Endothelial cell of umbilical vein (primary cell): Measurements from ENCODE around the gene CA5A. TPM values are rescaled to one million over a fixed set of nuclear protein-coding genes. Genes with fewer than 3 reads are reported as not detected.
"Not testable (repeated sequence)": the region's sequence is repeated elsewhere in the genome, so short reads cannot be mapped to it uniquely, and the experiment has no call there.

ENCODE experiments used
- BruUV-seq: library from RNA; stranded (reverse); fragments of 400-500 nt; replicated peaks from 2 replicates; lab custom pipeline; 2021; lab: Mats Ljungman, UMichigan
- CTCF ChIA-PET: fragments of 300-600, 350-600 bp; sonication (Branson Sonifier 250); formaldehyde crosslinking; loops from one replicate; lab custom pipeline; 2021; ENCODE audit warnings: antibody characterized with exemption, inconsistent platforms; lab: Charles Lee
- POLR2A ChIA-PET: fragments of 300-600, 350-600 bp; sonication (Branson Sonifier 250); formaldehyde crosslinking; loops from one replicate; lab custom pipeline; 2021; ENCODE audit warnings: antibody characterized with exemption, inconsistent platforms; lab: Charles Lee
- DNase-seq: peaks from one replicate; pipeline ENCODE4 v3.0.0-alpha.2; 2011; ENCODE audit warnings: low read depth, low spot score
- FAIRE-seq: peaks from 2 replicates; lab custom pipeline; 2011; peaks lifted over from hg19 to GRCh38; lab: Jason Lieb, UNC
- H2AFZ ChIP-seq: 2 replicates; pipeline ENCODE4 v1.6.0; 2012; ENCODE audit warnings: low read depth, low read length, control low read depth, inconsistent platforms
- H3K27ac ChIP-seq: 2 replicates; pipeline ENCODE4 v1.5.1; 2011; ENCODE audit warnings: low read depth, mild to moderate bottlenecking, control low read depth, low read length, moderate library complexity; ENCODE audit not compliant: insufficient read depth
- H3K27me3 ChIP-seq, 2 experiments: 2 replicates each; pipeline versions ENCODE4 v1.6.0 to v1.6.1; 2011; ENCODE audit warnings: low read length in 2 of 2, mixed read lengths in 1 of 2; ENCODE audit not compliant: control insufficient read depth in 2 of 2, insufficient read depth in 2 of 2
- H3K36me3 ChIP-seq, 2 experiments: 2 replicates in 1 of 2; 3 replicates in 1 of 2; pipeline ENCODE4 v1.5.1; 2011; ENCODE audit warnings: low read length in 2 of 2, mild to moderate bottlenecking in 1 of 2, moderate library complexity in 1 of 2; ENCODE audit not compliant: control insufficient read depth in 2 of 2, insufficient read depth in 2 of 2; ENCODE audit errors: extremely low read depth in 1 of 2
- H3K4me1 ChIP-seq: 3 replicates; pipeline ENCODE4 v1.5.1; 2011; ENCODE audit warnings: mild to moderate bottlenecking, low read length; ENCODE audit not compliant: control insufficient read depth, insufficient read depth; ENCODE audit errors: extremely low read depth
- H3K4me2 ChIP-seq: 2 replicates; pipeline ENCODE4 v1.6.1; 2011; ENCODE audit warnings: low read length, control low read depth, mixed read lengths; ENCODE audit not compliant: insufficient read depth
- H3K4me3 ChIP-seq, 3 experiments: fragments of 200-600 bp in 1 of 3; sonication (generic), shearing (Covaris generic) in 1 of 3; replicated peaks in 1 of 3; 2 replicates each; pipeline ENCODE4 v1.5.1; 2011 to 2016; ENCODE audit warnings: control low read depth in 3 of 3, low read length in 3 of 3, mild to moderate bottlenecking in 2 of 3, inconsistent platforms in 1 of 3, low read depth in 1 of 3, moderate library complexity in 1 of 3; ENCODE audit not compliant: insufficient read depth in 1 of 3
- H3K79me2 ChIP-seq: 2 replicates; pipeline ENCODE4 v1.6.0; 2012; ENCODE audit warnings: low read length, inconsistent platforms; ENCODE audit not compliant: control insufficient read depth, insufficient read depth
- H3K9ac ChIP-seq: replicated peaks from 2 replicates; pipeline ENCODE3; 2011; ENCODE audit warnings: low read length, control low read depth; ENCODE audit not compliant: insufficient read depth; ENCODE audit errors: extremely low read depth
- H3K9me1 ChIP-seq: replicated peaks from 3 replicates; pipeline ENCODE4 v1.6.0; 2011; ENCODE audit warnings: mild to moderate bottlenecking, low read length; ENCODE audit not compliant: control insufficient read depth, insufficient read depth; ENCODE audit errors: extremely low read depth
- H3K9me3 ChIP-seq: replicated peaks from 2 replicates; pipeline ENCODE4 v1.5.1; 2012; ENCODE audit warnings: low read length, inconsistent platforms; ENCODE audit not compliant: control insufficient read depth, insufficient read depth
- H4K20me1 ChIP-seq: replicated peaks from 2 replicates; pipeline ENCODE3; 2011; ENCODE audit warnings: mild to moderate bottlenecking, low read length; ENCODE audit not compliant: control insufficient read depth, insufficient read depth; ENCODE audit errors: extremely low read depth
- EZH2 ChIP-seq: IDR thresholded peaks from 2 replicates; pipeline ENCODE4 v1.6.1; 2012; ENCODE audit warnings: borderline replicate concordance, low read depth, mild to moderate bottlenecking, moderate library complexity, low read length, inconsistent platforms; ENCODE audit not compliant: severe bottlenecking
- FOS ChIP-seq: IDR thresholded peaks from 2 replicates; pipeline ENCODE4 v1.6.1; 2011; ENCODE audit warnings: mild to moderate bottlenecking, low read length, moderate library complexity, borderline replicate concordance; ENCODE audit not compliant: insufficient read depth
- GATA2 ChIP-seq: IDR thresholded peaks from 2 replicates; pipeline ENCODE4 v1.7.0; 2011; ENCODE audit warnings: low read depth, mild to moderate bottlenecking, moderate library complexity, mixed read lengths, low read length; ENCODE audit not compliant: insufficient read length, insufficient read depth
- JUN ChIP-seq: IDR thresholded peaks from 2 replicates; pipeline ENCODE4 v1.6.1; 2011; ENCODE audit warnings: borderline replicate concordance, low read depth; ENCODE audit not compliant: insufficient read length, insufficient read depth
- MYC ChIP-seq: IDR thresholded peaks from one replicate; pipeline ENCODE4 v1.6.1; 2011; ENCODE audit warnings: mild to moderate bottlenecking, low read depth, low read length
- POLR2A ChIP-seq: IDR thresholded peaks from 2 replicates; pipeline ENCODE4 v1.6.1; 2012; ENCODE audit warnings: low read depth, mild to moderate bottlenecking, control low read depth, low read length
- POLR2AphosphoS5 ChIP-seq: IDR thresholded peaks from 2 replicates; pipeline ENCODE4 v1.6.1; 2012; ENCODE audit warnings: low read depth, mild to moderate bottlenecking, control low read depth, low read length, moderate library complexity; ENCODE audit not compliant: insufficient read depth
- dilution Hi-C: fragments of 300-500 bp; cut with MboI; formaldehyde crosslinking; loops from one replicate; pipeline ENCODE4 v1.15.0; 2019; ENCODE audit warnings: low sequenced_read_pairs; ENCODE audit not compliant: extremely low pct_ligation_motif_present
- intact Hi-C: fragments of 100-400 bp; cut with micrococcal nuclease; formaldehyde crosslinking; loops from one replicate; pipeline ENCODE4 v1.10.0; 2022
- polyA plus RNA-seq, 4 experiments: library from polyadenylated mRNA; depleted of rRNA in 3 of 4; stranded (reverse) in 3 of 4; unstranded in 1 of 4; fragments of >200 nt; gene quantifications; 2 replicates each; pipeline versions ENCODE4 v1.2.1 to v1.2.3, GENCODE V29; 2011 to 2012; ENCODE audit warnings: missing spikeins in 1 of 4
- total RNA-seq: library from RNA; stranded (reverse); gene quantifications from 2 replicates; pipeline ENCODE4 v1.2.3, GENCODE V29; 2021
- TF ChIP-seq, protein P1 (sequence below): IDR thresholded peaks from 2 replicates; pipeline ENCODE4 v1.6.1; 2011; ENCODE audit not compliant: insufficient read depth, insufficient read length
- TF ChIP-seq, protein P2 (sequence below), 2 donors: IDR thresholded peaks; 1 replicate in 1 of 2; 2 replicates in 1 of 2; pipeline ENCODE4 v1.5.1; 2011; ENCODE audit warnings: low read length in 2 of 2, mild to moderate bottlenecking in 2 of 2, moderate library complexity in 2 of 2, control low read depth in 1 of 2, inconsistent platforms in 1 of 2, low read depth in 1 of 2; ENCODE audit not compliant: insufficient read depth in 1 of 2; ENCODE audit errors: extremely low read depth in 1 of 2

The CA5A gene
- total and polyA plus RNA-seq, 2 donors (not counting 3 experiments of a cell fraction or from before 2014, with no cell fraction given), result not detected

GRCh38 chr16:87934752-87935425 lies 1.4 kb downstream of the CA5A start:
- H3K9ac ChIP-seq, H3K4me2 ChIP-seq, H3K4me1 ChIP-seq, CTCF ChIA-PET, FAIRE-seq, H4K20me1 ChIP-seq, POLR2A ChIA-PET, H3K79me2 ChIP-seq, H3K27me3 ChIP-seq, H3K27ac ChIP-seq, H3K9me3 ChIP-seq, intact Hi-C loops, BruUV-seq, dilution Hi-C loops, H2AFZ ChIP-seq, H3K4me3 ChIP-seq, H3K36me3 ChIP-seq, DNase-seq, H3K9me1 ChIP-seq: not testable (repeated sequence)

- H3K4me2 ChIP-seq, result no peak overlapping the region
- no peak overlapping the region for H3K4me3 ChIP-seq
- no peaks in the 10 kb centered on the region for H3K9me3 ChIP-seq
- H2AFZ ChIP-seq, result no peak overlapping the region
- FAIRE-seq (no peak), DNase-seq (no peak)
- H3K27me3 ChIP-seq, result peaks cover 0 to under 1% of the 10 kb centered on the region in 2 experiments
- no peak overlapping the region for H3K9ac ChIP-seq
- no peaks in the 10 kb centered on the region for H3K9me1 ChIP-seq
- intact Hi-C loops, result no loop called here
- ChIA-PET POLR2A (no interaction called here), CTCF (no interaction called here)
- no peaks in the 10 kb centered on the region for H3K4me1 ChIP-seq
- no peak overlapping the region for H3K27ac ChIP-seq
- H4K20me1 ChIP-seq, result no peaks in the 10 kb centered on the region
- no peaks in the 10 kb centered on the region for H3K36me3 ChIP-seq
- TF ChIP-seq FOS (no peak), POLR2AphosphoS5 (no peak), EZH2 (no peak), GATA2 (no peak), POLR2A (no peak), JUN (no peak), MYC (no peak)
- TF ChIP-seq, protein P1, sequence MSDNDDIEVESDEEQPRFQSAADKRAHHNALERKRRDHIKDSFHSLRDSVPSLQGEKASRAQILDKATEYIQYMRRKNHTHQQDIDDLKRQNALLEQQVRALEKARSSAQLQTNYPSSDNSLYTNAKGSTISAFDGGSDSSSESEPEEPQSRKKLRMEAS, result no peak
- TF ChIP-seq, protein P2, sequence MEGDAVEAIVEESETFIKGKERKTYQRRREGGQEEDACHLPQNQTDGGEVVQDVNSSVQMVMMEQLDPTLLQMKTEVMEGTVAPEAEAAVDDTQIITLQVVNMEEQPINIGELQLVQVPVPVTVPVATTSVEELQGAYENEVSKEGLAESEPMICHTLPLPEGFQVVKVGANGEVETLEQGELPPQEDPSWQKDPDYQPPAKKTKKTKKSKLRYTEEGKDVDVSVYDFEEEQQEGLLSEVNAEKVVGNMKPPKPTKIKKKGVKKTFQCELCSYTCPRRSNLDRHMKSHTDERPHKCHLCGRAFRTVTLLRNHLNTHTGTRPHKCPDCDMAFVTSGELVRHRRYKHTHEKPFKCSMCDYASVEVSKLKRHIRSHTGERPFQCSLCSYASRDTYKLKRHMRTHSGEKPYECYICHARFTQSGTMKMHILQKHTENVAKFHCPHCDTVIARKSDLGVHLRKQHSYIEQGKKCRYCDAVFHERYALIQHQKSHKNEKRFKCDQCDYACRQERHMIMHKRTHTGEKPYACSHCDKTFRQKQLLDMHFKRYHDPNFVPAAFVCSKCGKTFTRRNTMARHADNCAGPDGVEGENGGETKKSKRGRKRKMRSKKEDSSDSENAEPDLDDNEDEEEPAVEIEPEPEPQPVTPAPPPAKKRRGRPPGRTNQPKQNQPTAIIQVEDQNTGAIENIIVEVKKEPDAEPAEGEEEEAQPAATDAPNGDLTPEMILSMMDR (IDR thresholded peaks at IDR 0.05; ENCODE audit: extremely low read depth in 1 of 2, insufficient read depth in 1 of 2, low read depth in 1 of 2, low read length in 2 of 2), result no peak
- no TSS peak for BruUV-seq
- dilution Hi-C loops, result no loop called here
- H3K79me2 ChIP-seq, result no peaks in the 10 kb centered on the region
Measured at GRCh38 chr16:87933140-87933495, 3.2 kb downstream of the CA5A start.
